ENCODE data around the gene ADARB2.

Gene ADARB2

DNA sequence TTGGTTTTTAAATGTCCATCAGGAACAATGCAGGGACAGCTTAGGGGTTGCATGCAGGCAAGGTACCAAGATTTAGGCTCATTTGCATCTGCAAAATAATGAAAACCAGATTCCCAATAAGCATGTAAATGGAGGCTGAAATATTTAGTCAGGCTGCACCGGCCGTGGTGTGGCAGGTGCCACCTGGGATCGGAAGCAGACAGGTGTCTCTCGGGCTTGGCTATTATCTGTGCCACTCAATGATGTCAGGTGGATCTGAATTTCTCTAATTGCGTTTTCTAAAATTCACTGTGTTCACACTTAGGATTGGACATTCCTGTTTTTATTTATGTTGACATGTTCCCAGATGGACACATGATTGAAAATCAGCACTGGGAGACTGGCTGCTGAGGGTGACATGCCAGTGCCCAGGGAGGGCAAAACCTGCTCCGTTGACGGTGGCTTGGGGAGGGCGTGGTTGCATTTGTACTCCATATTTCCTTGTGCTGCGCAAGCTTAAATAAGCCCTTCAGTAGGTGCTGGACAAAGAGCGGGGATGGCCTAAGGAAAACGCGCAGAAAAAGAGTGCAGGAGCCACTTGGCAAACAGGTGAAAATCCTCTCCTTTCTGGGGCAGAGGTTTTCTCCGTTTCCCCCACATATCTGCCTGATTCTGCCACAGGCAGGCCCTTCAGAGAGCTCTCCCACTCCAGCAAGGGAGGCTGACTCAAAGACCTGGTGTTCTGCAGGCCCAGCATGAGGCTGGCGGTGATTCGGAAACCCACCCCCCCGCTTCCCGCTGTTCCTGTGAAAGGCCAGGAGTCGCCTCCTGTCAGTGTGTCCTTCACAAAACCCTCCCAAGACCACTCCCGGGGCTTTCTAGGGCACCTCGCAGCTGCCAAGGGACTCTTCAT is 538.6 kb downstream of the ADARB2 start:
- Mint-ChIP-seq H3K4me1 (ENCODE audit: low read depth in 2 of 2) (peaks cover 0 to under 1% of the 10 kb centered on the region in 2 donors), H3K4me3 (no peak overlapping the region), H3K9me3 (no peaks in the 10 kb centered on the region), H3K27me3 (peaks cover 0 to 51% of the 10 kb centered on the region in 2 donors), H3K27ac (no peak overlapping the region), H3K36me3 (ENCODE audit: insufficient read depth) (no peaks in the 10 kb centered on the region)
- DNase-seq (no peak), ATAC-seq (replicated peaks) (no peak)

GRCh38 chr10:1197384-1197783 is 539.9 kb downstream of the ADARB2 start:
- Mint-ChIP-seq H3K9me3 (no peaks in the 10 kb centered on the region), H3K36me3 (ENCODE audit: insufficient read depth) (no peaks in the 10 kb centered on the region), H3K27me3 (peaks cover 0 to 50% of the 10 kb centered on the region in 2 donors), H3K4me3 (no peak overlapping the region), H3K27ac (no peak overlapping the region), H3K4me1 (ENCODE audit: low read depth in 2 of 2) (peaks cover 0 to 6% of the 10 kb centered on the region in 2 donors)
- ATAC-seq (replicated peaks) (no peak), DNase-seq (no peak)

DNA sequence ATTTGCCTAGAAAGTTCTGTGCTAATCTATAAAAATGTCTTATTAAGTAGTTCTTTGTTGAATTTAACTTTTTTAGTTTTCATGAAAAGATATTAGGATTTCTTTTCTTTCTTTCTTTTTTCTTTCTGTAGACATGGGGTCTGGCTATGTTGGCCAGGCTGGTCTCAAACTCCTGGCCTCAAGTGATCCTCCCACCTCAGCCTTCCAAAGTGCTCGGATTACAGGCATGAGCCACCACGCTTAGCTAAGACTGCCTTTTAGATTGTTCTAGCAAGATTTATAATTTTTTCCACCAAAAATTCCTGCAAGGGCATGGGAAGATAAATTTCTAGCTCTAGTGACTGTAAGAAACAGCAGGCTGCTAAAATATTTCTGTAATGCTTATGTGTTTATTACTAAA is 540.7 kb downstream of the ADARB2 start:
- Mint-ChIP-seq H3K36me3 (ENCODE audit: insufficient read depth) (no peaks in the 10 kb centered on the region), H3K27me3 (peaks cover 0 to 43% of the 10 kb centered on the region in 2 donors), H3K9me3 (no peaks in the 10 kb centered on the region), H3K27ac (no peak overlapping the region), H3K4me1 (ENCODE audit: low read depth in 2 of 2) (peaks cover 0 to 6% of the 10 kb centered on the region in 2 donors), H3K4me3 (no peak overlapping the region)
- DNase-seq (no peak), ATAC-seq (replicated peaks) (no peak)

- H3K9me3 Mint-ChIP-seq = no peaks in the 10 kb centered on the region
- no peak for ATAC-seq (replicated peaks)
- peaks cover 0 to 39% of the 10 kb centered on the region in 2 donors for H3K27me3 Mint-ChIP-seq
- H3K36me3 Mint-ChIP-seq (ENCODE audit: insufficient read depth) = no peaks in the 10 kb centered on the region
- DNase-seq = no peak
- no peak overlapping the region for H3K27ac Mint-ChIP-seq
- H3K4me3 Mint-ChIP-seq = no peak overlapping the region
- peaks cover 0 to 6% of the 10 kb centered on the region in 2 donors for H3K4me1 Mint-ChIP-seq (ENCODE audit: low read depth in 2 of 2)
Measured at GRCh38 chr10:1195828-1196227, 541.5 kb downstream of the ADARB2 start.

- Mint-ChIP-seq H3K4me3 (no peak overlapping the region), H3K27ac (no peak overlapping the region), H3K27me3 (peaks cover 0 to 46% of the 10 kb centered on the region in 2 donors), H3K9me3 (no peaks in the 10 kb centered on the region), H3K36me3 (ENCODE audit: insufficient read depth) (no peaks in the 10 kb centered on the region), H3K4me1 (ENCODE audit: low read depth in 2 of 2) (peaks cover 0 to 6% of the 10 kb centered on the region in 2 donors)
- ATAC-seq (replicated peaks) (no peak), DNase-seq (no peak)
Measured at GRCh38 chr10:1194161-1194560, 543.2 kb downstream of the ADARB2 start.

- Mint-ChIP-seq H3K27ac (peak overlapping the region in 1 of 2 donors; percentile 42), H3K4me3 (no peak overlapping the region), H3K4me1 (ENCODE audit: low read depth in 2 of 2) (peaks cover 0 to 6% of the 10 kb centered on the region in 2 donors), H3K9me3 (no peaks in the 10 kb centered on the region), H3K27me3 (peaks cover 0 to 47% of the 10 kb centered on the region in 2 donors), H3K36me3 (ENCODE audit: insufficient read depth) (no peaks in the 10 kb centered on the region)
- no peak for DNase-seq
- no peak for ATAC-seq (replicated peaks)
Measured at GRCh38 chr10:1193561-1193960, 543.8 kb downstream of the ADARB2 start.

- no peak overlapping the region for H3K4me3 Mint-ChIP-seq
- no peaks in the 10 kb centered on the region for H3K9me3 Mint-ChIP-seq
- ATAC-seq (replicated peaks) (no peak), DNase-seq (no peak)
- H3K27me3 Mint-ChIP-seq = peaks cover 0 to 44% of the 10 kb centered on the region in 2 donors
- H3K4me1 Mint-ChIP-seq (ENCODE audit: low read depth in 2 of 2) = peaks cover 0 to 6% of the 10 kb centered on the region in 2 donors
- H3K27ac Mint-ChIP-seq = no peak overlapping the region
- H3K36me3 Mint-ChIP-seq (ENCODE audit: insufficient read depth) = no peaks in the 10 kb centered on the region
Measured at GRCh38 chr10:1191752-1192151, 545.6 kb downstream of the ADARB2 start.

GRCh38 chr10:1190791-1191490 is 546.4 kb downstream of the ADARB2 start:
- Mint-ChIP-seq H3K4me3 (no peak overlapping the region), H3K27me3 (peaks cover 0 to 38% of the 10 kb centered on the region in 2 donors), H3K9me3 (no peaks in the 10 kb centered on the region), H3K4me1 (ENCODE audit: low read depth in 2 of 2) (peaks cover 0 to 6% of the 10 kb centered on the region in 2 donors), H3K27ac (no peak overlapping the region), H3K36me3 (ENCODE audit: insufficient read depth) (no peaks in the 10 kb centered on the region)
- no peak for ATAC-seq (replicated peaks)
- no peak for DNase-seq

- peaks cover 5 to 29% of the 10 kb centered on the region in 2 donors for H3K27me3 Mint-ChIP-seq
- ATAC-seq (replicated peaks) (no peak), DNase-seq (no peak)
- peaks cover 0 to 6% of the 10 kb centered on the region in 2 donors for H3K4me1 Mint-ChIP-seq (ENCODE audit: low read depth in 2 of 2)
- no peaks in the 10 kb centered on the region for H3K36me3 Mint-ChIP-seq (ENCODE audit: insufficient read depth)
- H3K9me3 Mint-ChIP-seq = no peaks in the 10 kb centered on the region
- no peak overlapping the region for H3K27ac Mint-ChIP-seq
- no peak overlapping the region for H3K4me3 Mint-ChIP-seq
Measured at GRCh38 chr10:1190052-1190395, 547.3 kb downstream of the ADARB2 start.

DNA sequence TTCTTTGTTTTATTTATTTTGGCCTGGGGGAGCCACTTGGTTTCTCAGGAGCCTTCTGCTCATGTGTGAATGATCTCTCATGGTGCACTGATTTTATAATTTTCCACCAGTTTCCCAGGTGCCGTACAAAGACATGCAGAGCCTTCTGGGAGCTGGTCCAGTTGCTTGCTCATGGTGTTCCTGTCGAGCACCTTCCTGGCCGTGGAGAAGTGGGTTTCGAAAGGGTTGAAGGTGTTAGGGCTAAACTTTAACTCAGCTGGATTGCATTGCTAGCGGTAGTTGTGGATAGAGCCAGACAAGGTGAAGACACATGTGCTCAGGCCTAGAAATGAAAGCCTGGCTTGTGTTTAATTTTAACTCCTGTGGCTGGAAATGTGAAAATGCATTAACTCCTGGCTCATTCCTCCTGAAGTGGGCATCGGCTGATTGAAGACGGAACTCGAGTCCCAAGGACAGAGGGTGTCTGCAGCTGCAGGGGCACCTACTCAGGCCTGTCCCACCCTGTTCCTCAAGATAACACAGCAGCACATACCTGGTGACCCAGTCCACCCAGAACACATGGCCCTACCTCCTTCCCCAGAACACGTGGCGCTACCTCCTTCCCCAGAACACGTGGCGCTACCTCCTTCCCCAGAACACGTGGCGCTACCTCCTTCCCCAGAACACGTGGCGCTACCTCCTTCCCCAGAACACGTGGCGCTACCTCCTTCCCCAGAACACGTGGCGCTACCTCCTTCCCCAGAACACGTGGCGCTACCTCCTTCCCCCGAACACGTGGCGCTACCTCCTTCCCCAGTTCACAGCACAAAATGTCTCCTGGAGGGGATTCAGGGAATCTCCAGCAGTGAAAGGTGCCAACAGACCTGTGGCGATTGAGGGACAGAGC is 547.9 kb downstream of the ADARB2 start:
- peak overlapping the region in 1 of 2 donors; percentile 44 for H3K27ac Mint-ChIP-seq
- H3K4me3 Mint-ChIP-seq = no peak overlapping the region
- H3K27me3 Mint-ChIP-seq = peaks cover 7 to 28% of the 10 kb centered on the region in 2 donors
- no peaks in the 10 kb centered on the region for H3K36me3 Mint-ChIP-seq (ENCODE audit: insufficient read depth)
- H3K4me1 Mint-ChIP-seq (ENCODE audit: low read depth in 2 of 2) = peaks cover 0 to 6% of the 10 kb centered on the region in 2 donors
- no peak for DNase-seq
- no peaks in the 10 kb centered on the region for H3K9me3 Mint-ChIP-seq
- ATAC-seq (replicated peaks) = no peak

GRCh38 chr10:1188558-1189135 is 548.7 kb downstream of the ADARB2 start:
- H3K27ac Mint-ChIP-seq = peak overlapping the region in 1 of 2 donors; percentile 44
- no peak for ATAC-seq (replicated peaks)
- peaks cover 7 to 35% of the 10 kb centered on the region in 2 donors for H3K27me3 Mint-ChIP-seq
- H3K4me1 Mint-ChIP-seq (ENCODE audit: low read depth in 2 of 2) = peaks cover 0 to 5% of the 10 kb centered on the region in 2 donors
- DNase-seq = no peak
- no peaks in the 10 kb centered on the region for H3K9me3 Mint-ChIP-seq
- no peak overlapping the region for H3K4me3 Mint-ChIP-seq
- no peaks in the 10 kb centered on the region for H3K36me3 Mint-ChIP-seq (ENCODE audit: insufficient read depth)

GRCh38 chr10:1187855-1188557 is 549.3 kb downstream of the ADARB2 start:
- Mint-ChIP-seq H3K27me3 (peaks cover 7 to 41% of the 10 kb centered on the region in 2 donors), H3K9me3 (no peaks in the 10 kb centered on the region), H3K4me1 (ENCODE audit: low read depth in 2 of 2) (no peaks in the 10 kb centered on the region), H3K27ac (no peak overlapping the region), H3K36me3 (ENCODE audit: insufficient read depth) (no peaks in the 10 kb centered on the region), H3K4me3 (no peak overlapping the region)
- DNase-seq = no peak
- no peak for ATAC-seq (replicated peaks)
